ENCODE data around the gene ARFGEF2. TPM values are rescaled to one million over a fixed set of nuclear protein-coding genes. Genes with fewer than 3 reads are reported as not detected.
A peak's percentile ranks its signal among the peaks of the same experiment; 100 is the strongest.

The ARFGEF2 gene
- total and polyA plus RNA-seq, 3 donors from 2014 or later, result 47.8 to 57.0 (median 52.6) TPM

- DNase-seq, result no peak
- intact Hi-C loops (cut with DNase I; ENCODE audit: low total_unique reads), result no loop called here
- no peak overlapping the region for H3K4me3 ChIP-seq
Measured at GRCh38 chr20:48928832-48929725, 7.6 kb downstream of the ARFGEF2 start.

GRCh38 chr20:48930035-48930434 is 8.5 kb downstream of the ARFGEF2 start:
- Histone ChIP-seq H3K27ac (peak overlapping the region in 1 of 2 donors; percentile 83), H3K4me1 (peaks cover 23% of the 10 kb centered on the region), H3K36me3 (ENCODE audit: low read depth, missing control alignments) (no peaks in the 10 kb centered on the region), H3K27me3 (no peaks in the 10 kb centered on the region), H3K9me3 (no peaks in the 10 kb centered on the region), H3K4me3 (no peak overlapping the region)
- 76 to 85% methylated on average over 6 of the region's 6 CpGs for WGBS, 2 donors
- intact Hi-C loops (cut with DNase I; ENCODE audit: low total_unique reads), result no loop called here
- TF ChIP-seq CTCF (IDR thresholded peaks at IDR 0.05), result no peak
- no peak for TF ChIP-seq POLR2A (IDR thresholded peaks at IDR 0.05)
- no peak for DNase-seq

More at GRCh38 chr20:48928832-48929725, 7.6 kb downstream of the ARFGEF2 start:
- Histone ChIP-seq H3K27me3 (no peaks in the 10 kb centered on the region), H3K27ac (peak overlapping the region; percentile 80 to 83), H3K36me3 (ENCODE audit: low read depth, missing control alignments) (no peaks in the 10 kb centered on the region), H3K9me3 (no peaks in the 10 kb centered on the region), H3K4me1 (peaks cover 23% of the 10 kb centered on the region)
- WGBS, 2 donors, result 28 to 49% methylated on average over 3 of the region's 3 CpGs
- TF ChIP-seq CTCF (IDR thresholded peaks at IDR 0.05), result no peak
- TF ChIP-seq POLR2A (IDR thresholded peaks at IDR 0.05), result no peak

- Histone ChIP-seq H3K27me3 (no peaks in the 10 kb centered on the region), H3K9me3 (no peaks in the 10 kb centered on the region), H3K27ac (peak overlapping the region in 1 of 2 donors; percentile 83), H3K36me3 (ENCODE audit: low read depth, missing control alignments) (no peaks in the 10 kb centered on the region), H3K4me1 (peaks cover 23% of the 10 kb centered on the region), H3K4me3 (no peak overlapping the region)
- no peak for DNase-seq
- intact Hi-C loops (cut with DNase I; ENCODE audit: low total_unique reads), result no loop called here
- TF ChIP-seq POLR2A (IDR thresholded peaks at IDR 0.05), result no peak
- 72 to 77% methylated on average over 7 of the region's 7 CpGs for WGBS, 2 donors
Measured at GRCh38 chr20:48930878-48931277, 9.4 kb downstream of the ARFGEF2 start.

GRCh38 chr20:48931527-48932374 is 10.2 kb downstream of the ARFGEF2 start:
- Histone ChIP-seq H3K36me3 (ENCODE audit: low read depth, missing control alignments) (no peaks in the 10 kb centered on the region), H3K9me3 (no peaks in the 10 kb centered on the region), H3K27me3 (no peaks in the 10 kb centered on the region), H3K4me1 (peaks cover 23% of the 10 kb centered on the region), H3K27ac (no peak overlapping the region), H3K4me3 (no peak overlapping the region)
- TF ChIP-seq POLR2A (IDR thresholded peaks at IDR 0.05), result no peak
- no peak for TF ChIP-seq CTCF (IDR thresholded peaks at IDR 0.05)
- 90 to 94% methylated on average over 9 of the region's 9 CpGs for WGBS, 2 donors
- DNase-seq, result no peak
- intact Hi-C loops (cut with DNase I; ENCODE audit: low total_unique reads), result no loop called here

- Histone ChIP-seq H3K27me3 (no peaks in the 10 kb centered on the region), H3K4me3 (no peak overlapping the region), H3K4me1 (peaks cover 23% of the 10 kb centered on the region), H3K9me3 (no peaks in the 10 kb centered on the region), H3K27ac (no peak overlapping the region), H3K36me3 (ENCODE audit: low read depth, missing control alignments) (no peaks in the 10 kb centered on the region)
- intact Hi-C loops (cut with DNase I; ENCODE audit: low total_unique reads), result no loop called here
- TF ChIP-seq CTCF (IDR thresholded peaks at IDR 0.05) (no peak), POLR2A (IDR thresholded peaks at IDR 0.05) (no peak)
- WGBS, 2 donors, result 88 to 89% methylated on average over 8 of the region's 8 CpGs
- no peak for DNase-seq
Measured at GRCh38 chr20:48932375-48932941, 10.9 kb downstream of the ARFGEF2 start.
